Right lobe of liver (tissue), 4 donors: ENCODE data around the gene SYT14.

Experiments
- POLR2A ChIP-seq: fragments of 450-650 bp; IDR thresholded peaks from one replicate; pipeline ENCODE4 v1.6.1; 2017; ENCODE audit warnings: antibody characterized with exemption, mild to moderate bottlenecking
- TF ChIP-seq, protein P1 (sequence below), 4 donors: fragments of 200-600 bp in 3 of 4; fragments of 450-650 bp in 1 of 4; IDR thresholded peaks; one replicate each; pipeline versions ENCODE4 v1.5.1 to v1.8.0; 2016 to 2022; ENCODE audit warnings: antibody characterized with exemption in 4 of 4, mild to moderate bottlenecking in 2 of 4
- donor health status: DM: no; HTN: no; CAD: no.
- donor health status: DM: no; HTN: no; CAD: no.
- donor health status: DM: no; HTN: yes; CAD: no.

DNA sequence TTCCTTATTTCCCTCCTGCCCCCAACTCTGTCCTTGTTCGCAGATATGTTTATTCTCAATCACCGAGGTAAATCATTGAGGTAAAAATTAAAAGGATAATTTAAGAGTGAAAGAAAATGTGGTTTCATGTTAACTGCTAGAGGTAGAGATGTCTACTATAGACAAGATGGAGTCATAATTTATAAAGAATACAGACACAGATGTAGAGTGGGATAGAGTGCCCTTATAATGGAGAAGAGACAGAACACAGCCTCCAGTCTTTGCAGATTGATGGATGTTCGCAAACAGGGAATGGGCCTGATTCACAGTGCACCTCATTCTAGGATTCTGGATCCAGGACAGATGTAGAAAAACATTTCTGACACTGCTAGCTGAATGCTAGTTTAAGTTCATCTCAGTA lies 155.4 kb downstream of the SYT14 start:
- TF ChIP-seq, protein P1, sequence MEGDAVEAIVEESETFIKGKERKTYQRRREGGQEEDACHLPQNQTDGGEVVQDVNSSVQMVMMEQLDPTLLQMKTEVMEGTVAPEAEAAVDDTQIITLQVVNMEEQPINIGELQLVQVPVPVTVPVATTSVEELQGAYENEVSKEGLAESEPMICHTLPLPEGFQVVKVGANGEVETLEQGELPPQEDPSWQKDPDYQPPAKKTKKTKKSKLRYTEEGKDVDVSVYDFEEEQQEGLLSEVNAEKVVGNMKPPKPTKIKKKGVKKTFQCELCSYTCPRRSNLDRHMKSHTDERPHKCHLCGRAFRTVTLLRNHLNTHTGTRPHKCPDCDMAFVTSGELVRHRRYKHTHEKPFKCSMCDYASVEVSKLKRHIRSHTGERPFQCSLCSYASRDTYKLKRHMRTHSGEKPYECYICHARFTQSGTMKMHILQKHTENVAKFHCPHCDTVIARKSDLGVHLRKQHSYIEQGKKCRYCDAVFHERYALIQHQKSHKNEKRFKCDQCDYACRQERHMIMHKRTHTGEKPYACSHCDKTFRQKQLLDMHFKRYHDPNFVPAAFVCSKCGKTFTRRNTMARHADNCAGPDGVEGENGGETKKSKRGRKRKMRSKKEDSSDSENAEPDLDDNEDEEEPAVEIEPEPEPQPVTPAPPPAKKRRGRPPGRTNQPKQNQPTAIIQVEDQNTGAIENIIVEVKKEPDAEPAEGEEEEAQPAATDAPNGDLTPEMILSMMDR (IDR thresholded peaks at IDR 0.05): no peak
- no peak for TF ChIP-seq POLR2A
